ENCODE data around the gene RHOJ. TPM values are rescaled to one million over a fixed set of nuclear protein-coding genes. Genes with fewer than 3 reads are reported as not detected.

Gene RHOJ
- total and polyA plus RNA-seq, 2 experiments from 2014 or later = 0.17 TPM; not detected in 1

- Histone ChIP-seq H3K27ac (ENCODE audit: low read depth) (no peak overlapping the region), H3K36me3 (ENCODE audit: insufficient read depth) (no peaks in the 10 kb centered on the region), H3K4me1 (ENCODE audit: insufficient read depth) (peaks cover 7% of the 10 kb centered on the region), H3K9me2 (ENCODE audit: insufficient read depth) (peaks cover 7% of the 10 kb centered on the region; the same call in 1 of the 2 replicates), H3K27me3 (ENCODE audit: insufficient read depth) (no peaks in the 10 kb centered on the region), H2AFZ (peak overlapping the region; percentile 63; the same call in 1 of the 2 replicates), H3K4me2 (no peak overlapping the region), H4K20me1 (replicated peaks; ENCODE audit: insufficient read depth) (no peaks in the 10 kb centered on the region), H3K79me2 (replicated peaks; ENCODE audit: insufficient read depth) (no peaks in the 10 kb centered on the region), H3K4me3 (no peak overlapping the region), H3F3A (replicated peaks; ENCODE audit: low read depth) (no peaks in the 10 kb centered on the region)
- DNase-seq (ENCODE audit: low spot score) (no peak), ATAC-seq (no peak)
- Mint-ChIP-seq H3K27ac (no peak overlapping the region), H3K9me3 (no peaks in the 10 kb centered on the region), H3K4me1 (peaks cover 25% of the 10 kb centered on the region), H3K4me3 (no peak overlapping the region), H3K36me3 (ENCODE audit: low read depth) (no peaks in the 10 kb centered on the region), H3K27me3 (ENCODE audit: insufficient read depth, low read depth, poor library complexity) (peaks cover 2% of the 10 kb centered on the region)
- TF ChIP-seq CREB1 (CRISPR knock-in tag; IDR thresholded peaks at IDR 0.05; ENCODE audit: low read depth) (no peak), NANOG (IDR thresholded peaks at IDR 0.05; ENCODE audit: borderline replicate concordance) (no peak)
- TF ChIP-seq, protein P1, sequence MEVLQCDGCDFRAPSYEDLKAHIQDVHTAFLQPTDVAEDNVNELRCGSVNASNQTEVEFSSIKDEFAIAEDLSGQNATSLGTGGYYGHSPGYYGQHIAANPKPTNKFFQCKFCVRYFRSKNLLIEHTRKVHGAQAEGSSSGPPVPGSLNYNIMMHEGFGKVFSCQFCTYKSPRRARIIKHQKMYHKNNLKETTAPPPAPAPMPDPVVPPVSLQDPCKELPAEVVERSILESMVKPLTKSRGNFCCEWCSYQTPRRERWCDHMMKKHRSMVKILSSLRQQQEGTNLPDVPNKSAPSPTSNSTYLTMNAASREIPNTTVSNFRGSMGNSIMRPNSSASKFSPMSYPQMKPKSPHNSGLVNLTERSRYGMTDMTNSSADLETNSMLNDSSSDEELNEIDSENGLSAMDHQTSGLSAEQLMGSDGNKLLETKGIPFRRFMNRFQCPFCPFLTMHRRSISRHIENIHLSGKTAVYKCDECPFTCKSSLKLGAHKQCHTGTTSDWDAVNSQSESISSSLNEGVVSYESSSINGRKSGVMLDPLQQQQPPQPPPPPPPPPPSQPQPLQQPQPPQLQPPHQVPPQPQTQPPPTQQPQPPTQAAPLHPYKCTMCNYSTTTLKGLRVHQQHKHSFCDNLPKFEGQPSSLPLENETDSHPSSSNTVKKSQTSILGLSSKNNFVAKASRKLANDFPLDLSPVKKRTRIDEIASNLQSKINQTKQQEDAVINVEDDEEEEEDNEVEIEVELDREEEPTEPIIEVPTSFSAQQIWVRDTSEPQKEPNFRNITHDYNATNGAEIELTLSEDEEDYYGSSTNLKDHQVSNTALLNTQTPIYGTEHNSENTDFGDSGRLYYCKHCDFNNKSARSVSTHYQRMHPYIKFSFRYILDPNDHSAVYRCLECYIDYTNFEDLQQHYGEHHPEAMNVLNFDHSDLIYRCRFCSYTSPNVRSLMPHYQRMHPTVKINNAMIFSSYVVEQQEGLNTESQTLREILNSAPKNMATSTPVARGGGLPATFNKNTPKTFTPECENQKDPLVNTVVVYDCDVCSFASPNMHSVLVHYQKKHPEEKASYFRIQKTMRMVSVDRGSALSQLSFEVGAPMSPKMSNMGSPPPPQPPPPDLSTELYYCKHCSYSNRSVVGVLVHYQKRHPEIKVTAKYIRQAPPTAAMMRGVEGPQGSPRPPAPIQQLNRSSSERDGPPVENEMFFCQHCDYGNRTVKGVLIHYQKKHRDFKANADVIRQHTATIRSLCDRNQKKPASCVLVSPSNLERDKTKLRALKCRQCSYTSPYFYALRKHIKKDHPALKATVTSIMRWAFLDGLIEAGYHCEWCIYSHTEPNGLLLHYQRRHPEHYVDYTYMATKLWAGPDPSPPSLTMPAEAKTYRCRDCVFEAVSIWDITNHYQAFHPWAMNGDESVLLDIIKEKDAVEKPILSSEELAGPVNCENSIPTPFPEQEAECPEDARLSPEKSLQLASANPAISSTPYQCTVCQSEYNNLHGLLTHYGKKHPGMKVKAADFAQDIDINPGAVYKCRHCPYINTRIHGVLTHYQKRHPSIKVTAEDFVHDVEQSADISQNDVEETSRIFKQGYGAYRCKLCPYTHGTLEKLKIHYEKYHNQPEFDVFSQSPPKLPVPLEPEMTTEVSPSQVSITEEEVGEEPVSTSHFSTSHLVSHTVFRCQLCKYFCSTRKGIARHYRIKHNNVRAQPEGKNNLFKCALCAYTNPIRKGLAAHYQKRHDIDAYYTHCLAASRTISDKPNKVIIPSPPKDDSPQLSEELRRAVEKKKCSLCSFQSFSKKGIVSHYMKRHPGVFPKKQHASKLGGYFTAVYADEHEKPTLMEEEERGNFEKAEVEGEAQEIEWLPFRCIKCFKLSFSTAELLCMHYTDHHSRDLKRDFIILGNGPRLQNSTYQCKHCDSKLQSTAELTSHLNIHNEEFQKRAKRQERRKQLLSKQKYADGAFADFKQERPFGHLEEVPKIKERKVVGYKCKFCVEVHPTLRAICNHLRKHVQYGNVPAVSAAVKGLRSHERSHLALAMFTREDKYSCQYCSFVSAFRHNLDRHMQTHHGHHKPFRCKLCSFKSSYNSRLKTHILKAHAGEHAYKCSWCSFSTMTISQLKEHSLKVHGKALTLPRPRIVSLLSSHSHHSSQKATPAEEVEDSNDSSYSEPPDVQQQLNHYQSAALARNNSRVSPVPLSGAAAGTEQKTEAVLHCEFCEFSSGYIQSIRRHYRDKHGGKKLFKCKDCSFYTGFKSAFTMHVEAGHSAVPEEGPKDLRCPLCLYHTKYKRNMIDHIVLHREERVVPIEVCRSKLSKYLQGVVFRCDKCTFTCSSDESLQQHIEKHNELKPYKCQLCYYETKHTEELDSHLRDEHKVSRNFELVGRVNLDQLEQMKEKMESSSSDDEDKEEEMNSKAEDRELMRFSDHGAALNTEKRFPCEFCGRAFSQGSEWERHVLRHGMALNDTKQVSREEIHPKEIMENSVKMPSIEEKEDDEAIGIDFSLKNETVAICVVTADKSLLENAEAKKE (CRISPR knock-in tag; IDR thresholded peaks at IDR 0.05) = no peak
These were observed 91.0 kb downstream of the RHOJ start for GRCh38 chr14:63295231-63295685.

DNA sequence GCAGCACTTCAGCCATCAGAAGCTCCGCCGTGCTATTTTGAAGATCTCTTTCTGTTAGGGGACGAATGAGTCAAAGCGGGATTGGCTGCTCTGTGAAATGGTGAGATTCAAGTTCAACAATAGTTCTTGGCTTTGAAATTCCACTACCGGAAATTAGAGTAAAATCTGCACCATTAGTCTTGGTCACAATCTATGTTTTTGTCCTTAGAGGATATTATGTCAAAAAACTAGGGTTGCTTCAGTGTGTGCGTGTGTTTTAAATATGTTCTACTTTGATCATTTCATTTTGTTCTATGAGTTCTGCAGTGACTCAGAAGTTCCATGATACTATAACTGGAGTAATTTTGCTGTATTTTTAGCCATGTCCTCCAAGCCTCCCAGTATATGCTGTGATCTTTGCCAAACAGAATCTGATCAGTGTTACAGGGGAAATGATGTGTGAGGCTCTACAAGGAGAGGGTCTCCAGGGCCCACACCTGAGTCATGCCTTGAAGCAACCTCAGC lies 91.9 kb downstream of the RHOJ start:
- no peak overlapping the region for H3K4me3 Mint-ChIP-seq
- DNase-seq (ENCODE audit: low spot score) (no peak), ATAC-seq (no peak)
- peaks cover 20% of the 10 kb centered on the region for H3K4me1 Mint-ChIP-seq
- Histone ChIP-seq H3K4me1 (ENCODE audit: insufficient read depth) (peaks cover 7% of the 10 kb centered on the region), H2AFZ (no peak overlapping the region), H3K4me2 (no peak overlapping the region), H3K79me2 (replicated peaks; ENCODE audit: insufficient read depth) (no peaks in the 10 kb centered on the region), H3K27me3 (ENCODE audit: insufficient read depth) (no peaks in the 10 kb centered on the region), H3K4me3 (no peak overlapping the region), H3F3A (replicated peaks; ENCODE audit: low read depth) (no peaks in the 10 kb centered on the region), H3K27ac (ENCODE audit: low read depth) (no peak overlapping the region), H4K20me1 (replicated peaks; ENCODE audit: insufficient read depth) (no peaks in the 10 kb centered on the region), H3K9me2 (ENCODE audit: insufficient read depth) (peaks cover 7% of the 10 kb centered on the region; the same call in 1 of the 2 replicates), H3K36me3 (ENCODE audit: insufficient read depth) (no peaks in the 10 kb centered on the region)
- H3K36me3 Mint-ChIP-seq (ENCODE audit: low read depth) = no peaks in the 10 kb centered on the region
- H3K27ac Mint-ChIP-seq = no peak overlapping the region
- H3K9me3 Mint-ChIP-seq = no peaks in the 10 kb centered on the region
- H3K27me3 Mint-ChIP-seq (ENCODE audit: insufficient read depth, low read depth, poor library complexity) = peaks cover 2% of the 10 kb centered on the region
- TF ChIP-seq, protein P2, sequence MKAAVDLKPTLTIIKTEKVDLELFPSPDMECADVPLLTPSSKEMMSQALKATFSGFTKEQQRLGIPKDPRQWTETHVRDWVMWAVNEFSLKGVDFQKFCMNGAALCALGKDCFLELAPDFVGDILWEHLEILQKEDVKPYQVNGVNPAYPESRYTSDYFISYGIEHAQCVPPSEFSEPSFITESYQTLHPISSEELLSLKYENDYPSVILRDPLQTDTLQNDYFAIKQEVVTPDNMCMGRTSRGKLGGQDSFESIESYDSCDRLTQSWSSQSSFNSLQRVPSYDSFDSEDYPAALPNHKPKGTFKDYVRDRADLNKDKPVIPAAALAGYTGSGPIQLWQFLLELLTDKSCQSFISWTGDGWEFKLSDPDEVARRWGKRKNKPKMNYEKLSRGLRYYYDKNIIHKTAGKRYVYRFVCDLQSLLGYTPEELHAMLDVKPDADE (IDR thresholded peaks at IDR 0.05) = no peak
- TF ChIP-seq STAT1 (IDR thresholded peaks at IDR 0.05; ENCODE audit: unreplicated experiment) (no peak), JUNB (IDR thresholded peaks at IDR 0.05; ENCODE audit: unreplicated experiment) (no peak), ZNF331 (CRISPR knock-in tag; IDR thresholded peaks at IDR 0.05; ENCODE audit: low read depth) (no peak)
